Progenitor cell of endocrine pancreas (in vitro differentiated cells): ENCODE results near the gene UBE2L5. TPM values are rescaled to one million over a fixed set of nuclear protein-coding genes. Genes with fewer than 3 reads are reported as not detected.
A peak's percentile ranks its signal among the peaks of the same experiment; 100 is the strongest.

Experiments
- DNase-seq: peaks from one replicate; pipeline ENCODE4 v3.0.0; 2021; ENCODE audit warnings: low spot score; ENCODE audit not compliant: unreplicated experiment
- H3K27ac Mint-ChIP-seq: 2 replicates; pipeline ENCODE4 v1.8.0; 2021; ENCODE audit warnings: mild to moderate bottlenecking, moderate library complexity, mixed read lengths
- H3K27me3 Mint-ChIP-seq: 2 replicates; pipeline ENCODE4 v1.8.0; 2021; ENCODE audit warnings: mixed read lengths
- H3K36me3 Mint-ChIP-seq: 2 replicates; pipeline ENCODE4 v1.8.0; 2022; ENCODE audit warnings: mixed read lengths; ENCODE audit not compliant: insufficient read depth
- H3K4me1 Mint-ChIP-seq: 2 replicates; pipeline ENCODE4 v1.8.0; 2021; ENCODE audit warnings: low read depth, mixed read lengths
- H3K4me3 Mint-ChIP-seq: 2 replicates; pipeline ENCODE4 v1.8.0; 2021; ENCODE audit warnings: low read depth, mild to moderate bottlenecking, moderate library complexity, mixed read lengths
- H3K9me3 Mint-ChIP-seq: 2 replicates; pipeline ENCODE4 v1.8.0; 2021; ENCODE audit warnings: low read depth, mixed read lengths
- total RNA-seq: library from RNA; stranded (reverse); gene quantifications from 2 replicates; pipeline ENCODE4 v1.2.1, GENCODE V29; 2021
- TF ChIP-seq, protein P1 (sequence below): fragments of 200-600 bp; sonication (generic); IDR thresholded peaks from one replicate; pipeline ENCODE4 v1.5.0; 2021; ENCODE audit warnings: antibody characterized with exemption, mild to moderate bottlenecking; ENCODE audit not compliant: unreplicated experiment

Gene UBE2L5
- total RNA-seq, 1 donor from 2014 or later = not detected

DNA sequence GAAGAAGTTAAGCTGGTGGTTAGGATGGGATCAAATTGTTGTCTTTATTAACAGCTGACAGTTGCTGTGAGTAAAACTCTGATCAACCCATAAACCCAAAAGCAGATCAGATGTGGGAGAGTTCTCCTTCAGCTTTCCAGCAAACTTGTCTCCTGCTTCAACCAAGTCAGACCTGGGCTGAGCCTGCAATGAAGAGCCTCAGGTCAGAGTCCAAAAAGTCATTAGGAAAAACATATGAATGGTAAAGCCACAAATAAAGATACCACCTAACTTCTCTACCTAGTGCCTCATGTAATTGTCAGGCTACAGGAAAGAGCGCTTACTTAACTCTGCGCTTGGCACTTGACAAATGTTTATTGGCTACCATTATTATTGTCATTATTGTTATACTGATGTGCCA lies 21.9 kb upstream of the UBE2L5 start:
- TF ChIP-seq, protein P1, sequence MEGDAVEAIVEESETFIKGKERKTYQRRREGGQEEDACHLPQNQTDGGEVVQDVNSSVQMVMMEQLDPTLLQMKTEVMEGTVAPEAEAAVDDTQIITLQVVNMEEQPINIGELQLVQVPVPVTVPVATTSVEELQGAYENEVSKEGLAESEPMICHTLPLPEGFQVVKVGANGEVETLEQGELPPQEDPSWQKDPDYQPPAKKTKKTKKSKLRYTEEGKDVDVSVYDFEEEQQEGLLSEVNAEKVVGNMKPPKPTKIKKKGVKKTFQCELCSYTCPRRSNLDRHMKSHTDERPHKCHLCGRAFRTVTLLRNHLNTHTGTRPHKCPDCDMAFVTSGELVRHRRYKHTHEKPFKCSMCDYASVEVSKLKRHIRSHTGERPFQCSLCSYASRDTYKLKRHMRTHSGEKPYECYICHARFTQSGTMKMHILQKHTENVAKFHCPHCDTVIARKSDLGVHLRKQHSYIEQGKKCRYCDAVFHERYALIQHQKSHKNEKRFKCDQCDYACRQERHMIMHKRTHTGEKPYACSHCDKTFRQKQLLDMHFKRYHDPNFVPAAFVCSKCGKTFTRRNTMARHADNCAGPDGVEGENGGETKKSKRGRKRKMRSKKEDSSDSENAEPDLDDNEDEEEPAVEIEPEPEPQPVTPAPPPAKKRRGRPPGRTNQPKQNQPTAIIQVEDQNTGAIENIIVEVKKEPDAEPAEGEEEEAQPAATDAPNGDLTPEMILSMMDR = no peak
- no peak overlapping the region for H3K27ac Mint-ChIP-seq
- no peak for DNase-seq
- H3K27me3 Mint-ChIP-seq = no peaks in the 10 kb centered on the region
- H3K4me1 Mint-ChIP-seq = peaks cover 34% of the 10 kb centered on the region
- H3K4me3 Mint-ChIP-seq = no peak overlapping the region
- no peaks in the 10 kb centered on the region for H3K9me3 Mint-ChIP-seq
- no peaks in the 10 kb centered on the region for H3K36me3 Mint-ChIP-seq

GRCh38 chr13:30401347-30401746 lies 20.9 kb upstream of the UBE2L5 start:
- H3K9me3 Mint-ChIP-seq = no peaks in the 10 kb centered on the region
- peak overlapping the region; percentile 42 for H3K27ac Mint-ChIP-seq
- DNase-seq = no peak
- no peak overlapping the region for H3K4me3 Mint-ChIP-seq
- TF ChIP-seq, protein P1 = no peak
- peaks cover 30% of the 10 kb centered on the region for H3K4me1 Mint-ChIP-seq
- no peaks in the 10 kb centered on the region for H3K36me3 Mint-ChIP-seq
- peaks cover 7% of the 10 kb centered on the region for H3K27me3 Mint-ChIP-seq

GRCh38 chr13:30403456-30403855 lies 18.8 kb upstream of the UBE2L5 start:
- Mint-ChIP-seq H3K9me3 (no peaks in the 10 kb centered on the region), H3K4me1 (peaks cover 30% of the 10 kb centered on the region), H3K27ac (no peak overlapping the region), H3K4me3 (no peak overlapping the region), H3K27me3 (peaks cover 21% of the 10 kb centered on the region), H3K36me3 (no peaks in the 10 kb centered on the region)
- TF ChIP-seq, protein P1 = no peak
- DNase-seq = no peak

GRCh38 chr13:30404207-30404606 lies 18.1 kb upstream of the UBE2L5 start:
- H3K9me3 Mint-ChIP-seq = no peaks in the 10 kb centered on the region
- H3K4me1 Mint-ChIP-seq = peaks cover 30% of the 10 kb centered on the region
- no peak for DNase-seq
- no peak overlapping the region for H3K27ac Mint-ChIP-seq
- H3K27me3 Mint-ChIP-seq = peaks cover 27% of the 10 kb centered on the region
- no peak overlapping the region for H3K4me3 Mint-ChIP-seq
- H3K36me3 Mint-ChIP-seq = no peaks in the 10 kb centered on the region
- TF ChIP-seq, protein P1 = no peak

- DNase-seq = no peak
- no peak overlapping the region for H3K4me3 Mint-ChIP-seq
- H3K27ac Mint-ChIP-seq = peak overlapping the region; percentile 60
- TF ChIP-seq, protein P1 = no peak
- H3K27me3 Mint-ChIP-seq = peaks cover 48% of the 10 kb centered on the region
- no peaks in the 10 kb centered on the region for H3K36me3 Mint-ChIP-seq
- no peaks in the 10 kb centered on the region for H3K9me3 Mint-ChIP-seq
- H3K4me1 Mint-ChIP-seq = peaks cover 22% of the 10 kb centered on the region
Measured at GRCh38 chr13:30406779-30407416, 15.4 kb upstream of the UBE2L5 start.
